ENCODE data around the gene COCH. TPM values are rescaled to one million over a fixed set of nuclear protein-coding genes. Genes with fewer than 3 reads are reported as not detected.

Gene COCH
- under 1 TPM; 0.10 to 0.33 TPM for total RNA-seq

- H3K4me1 Mint-ChIP-seq = peaks cover 13% of the 10 kb centered on the region
- H3K4me3 Mint-ChIP-seq = peak within 1 kb of the TSS; percentile 67
- ChIA-PET CTCF (no interaction called here), POLR2A (no interaction called here)
- no peaks in the 10 kb centered on the region for H3K9me3 Mint-ChIP-seq
- H3K27ac Mint-ChIP-seq = no peak within 1 kb of the TSS
- no peaks in the 10 kb centered on the region for H3K36me3 Mint-ChIP-seq (ENCODE audit: low read depth)
- H3K27me3 Mint-ChIP-seq = peaks cover 72% of the 10 kb centered on the region
- peak; percentile 14 for DNase-seq
Observed at GRCh38 chr14:30874120-30874998, at the start of gene COCH. Gene COCH (plus strand): TSS chr14:30874559. CDS start chr14:30874939, 380 bp downstream.

DNA sequence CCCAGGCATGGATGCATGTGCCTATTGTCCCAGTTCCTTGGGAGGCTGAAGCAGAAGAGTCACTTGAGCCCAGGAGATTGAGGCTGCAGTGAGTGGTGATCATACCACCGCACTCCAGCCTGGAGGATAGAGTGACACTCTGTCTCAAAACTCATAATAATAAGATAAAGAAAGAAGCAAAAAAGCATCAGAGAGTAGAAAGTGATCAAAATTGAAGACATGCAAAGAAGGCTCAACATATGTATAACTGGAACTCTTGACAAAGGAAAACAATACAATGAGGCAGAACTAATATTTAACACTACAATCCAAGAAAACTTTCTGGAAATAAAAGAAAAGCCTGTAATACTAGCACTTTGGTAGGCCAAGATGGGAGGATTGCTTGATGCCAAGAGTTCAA is 48.3 kb upstream of the COCH start:
- Mint-ChIP-seq H3K4me1 (no peaks in the 10 kb centered on the region), H3K27me3 (peaks cover 3% of the 10 kb centered on the region), H3K36me3 (ENCODE audit: low read depth) (no peaks in the 10 kb centered on the region), H3K27ac (no peak overlapping the region), H3K4me3 (no peak overlapping the region), H3K9me3 (peaks cover 11% of the 10 kb centered on the region)
- CTCF ChIA-PET = no interaction called here
- POLR2A ChIA-PET = no interaction called here
- no peak for DNase-seq

- DNase-seq = no peak
- ChIA-PET CTCF (interaction anchor here (0.8 kb wide), 1 partner anchor 58 kb away, joined by 3 read pairs; no protein-coding TSS in a partner anchor), POLR2A (no interaction called here)
- Mint-ChIP-seq H3K27ac (no peak overlapping the region), H3K4me3 (no peak overlapping the region), H3K27me3 (no peaks in the 10 kb centered on the region), H3K4me1 (no peaks in the 10 kb centered on the region), H3K36me3 (ENCODE audit: low read depth) (no peaks in the 10 kb centered on the region), H3K9me3 (peaks cover 9% of the 10 kb centered on the region)
Observed at GRCh38 chr14:30829853-30830252, 44.5 kb upstream of the COCH start.

DNA sequence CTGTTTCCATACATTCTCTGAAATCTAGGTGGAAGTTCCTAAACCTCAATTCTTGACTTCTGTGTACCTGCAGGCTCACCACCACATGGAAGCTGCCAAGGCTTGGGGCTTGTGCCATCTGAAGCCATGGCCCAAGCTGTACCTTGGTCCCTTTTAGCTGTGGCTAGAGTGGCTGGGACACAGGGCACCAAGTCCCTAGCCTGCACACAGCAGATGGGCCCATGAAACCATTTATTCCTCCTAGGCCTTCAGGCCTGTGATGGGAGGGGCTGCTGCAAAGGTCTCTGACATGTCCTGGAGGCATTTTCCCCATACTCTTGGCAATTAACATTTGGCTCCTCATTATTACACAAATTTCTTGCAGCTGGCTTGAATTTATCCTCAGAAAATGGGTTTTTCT is 40.0 kb upstream of the COCH start:
- ChIA-PET POLR2A (no interaction called here), CTCF (no interaction called here)
- no peaks in the 10 kb centered on the region for H3K27me3 Mint-ChIP-seq
- H3K4me1 Mint-ChIP-seq = no peaks in the 10 kb centered on the region
- no peak for DNase-seq
- no peaks in the 10 kb centered on the region for H3K36me3 Mint-ChIP-seq (ENCODE audit: low read depth)
- H3K27ac Mint-ChIP-seq = no peak overlapping the region
- H3K4me3 Mint-ChIP-seq = no peak overlapping the region
- H3K9me3 Mint-ChIP-seq = peaks cover 10% of the 10 kb centered on the region

DNA sequence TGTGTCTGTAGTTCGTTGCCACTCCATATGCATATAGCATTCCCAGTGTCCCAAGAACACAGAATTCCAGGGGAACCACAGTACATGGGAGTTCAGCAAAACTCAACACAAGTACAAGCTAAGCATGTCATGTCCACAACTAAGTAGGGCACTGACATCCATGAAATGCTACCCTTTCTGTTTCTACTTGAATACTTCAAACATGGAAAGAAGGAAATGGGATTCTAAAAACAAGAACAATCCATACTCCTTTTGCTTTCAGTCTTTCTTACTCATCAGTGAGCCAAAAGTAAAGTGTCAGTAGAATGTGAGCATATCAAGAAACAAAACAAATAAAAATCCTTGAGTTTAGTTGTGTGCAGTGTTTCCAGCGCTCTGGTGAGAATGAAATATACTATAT is 36.0 kb upstream of the COCH start:
- ChIA-PET CTCF (no interaction called here), POLR2A (no interaction called here)
- Mint-ChIP-seq H3K36me3 (ENCODE audit: low read depth) (no peaks in the 10 kb centered on the region), H3K27ac (no peak overlapping the region), H3K27me3 (peaks cover 13% of the 10 kb centered on the region), H3K4me3 (no peak overlapping the region), H3K4me1 (no peaks in the 10 kb centered on the region), H3K9me3 (peaks cover 10% of the 10 kb centered on the region)
- no peak for DNase-seq

- peaks cover 21% of the 10 kb centered on the region for H3K27me3 Mint-ChIP-seq
- no peaks in the 10 kb centered on the region for H3K36me3 Mint-ChIP-seq (ENCODE audit: low read depth)
- POLR2A ChIA-PET = no interaction called here
- H3K9me3 Mint-ChIP-seq = peaks cover 3% of the 10 kb centered on the region
- no peak for DNase-seq
- CTCF ChIA-PET = no interaction called here
- no peak overlapping the region for H3K4me3 Mint-ChIP-seq
- H3K4me1 Mint-ChIP-seq = no peaks in the 10 kb centered on the region
- no peak overlapping the region for H3K27ac Mint-ChIP-seq
Observed at GRCh38 chr14:30840086-30840779, 34.1 kb upstream of the COCH start.

GRCh38 chr14:30842431-30842830 is 31.9 kb upstream of the COCH start:
- Mint-ChIP-seq H3K36me3 (ENCODE audit: low read depth) (no peaks in the 10 kb centered on the region), H3K27ac (no peak overlapping the region), H3K27me3 (peaks cover 29% of the 10 kb centered on the region), H3K4me3 (no peak overlapping the region), H3K9me3 (no peaks in the 10 kb centered on the region), H3K4me1 (no peaks in the 10 kb centered on the region)
- CTCF ChIA-PET = no interaction called here
- DNase-seq = no peak
- POLR2A ChIA-PET = no interaction called here

- POLR2A ChIA-PET = no interaction called here
- Mint-ChIP-seq H3K4me1 (no peaks in the 10 kb centered on the region), H3K4me3 (no peak overlapping the region), H3K36me3 (ENCODE audit: low read depth) (no peaks in the 10 kb centered on the region), H3K27me3 (peaks cover 41% of the 10 kb centered on the region), H3K27ac (no peak overlapping the region), H3K9me3 (no peaks in the 10 kb centered on the region)
- no peak for DNase-seq
- CTCF ChIA-PET = interaction anchor here (0.6 kb wide), 1 partner anchor 62 kb away, joined by 3 read pairs; no protein-coding TSS in a partner anchor
Observed at GRCh38 chr14:30848449-30849240, 25.7 kb upstream of the COCH start.

DNA sequence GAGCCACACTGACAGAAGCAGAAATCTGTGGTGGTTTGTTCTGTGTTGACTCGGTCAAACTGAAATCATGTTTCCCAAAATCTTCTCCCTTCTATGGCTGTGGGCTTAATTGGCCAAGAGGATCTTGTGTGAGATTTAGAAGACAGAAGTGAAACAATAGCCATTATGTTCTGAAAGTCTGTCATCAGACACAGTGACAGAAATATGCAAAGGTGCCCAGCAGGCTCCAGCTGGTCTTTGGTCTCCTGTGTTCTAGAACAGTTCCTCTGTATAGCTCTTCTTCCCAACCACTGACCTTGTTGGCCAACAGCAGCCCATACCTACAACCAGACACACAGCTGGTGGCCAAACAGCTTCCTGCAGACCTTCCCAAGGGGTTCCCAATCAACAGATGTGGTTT is 25.0 kb upstream of the COCH start:
- peaks cover 41% of the 10 kb centered on the region for H3K27me3 Mint-ChIP-seq
- no peak for DNase-seq
- H3K9me3 Mint-ChIP-seq = no peaks in the 10 kb centered on the region
- H3K36me3 Mint-ChIP-seq (ENCODE audit: low read depth) = no peaks in the 10 kb centered on the region
- ChIA-PET POLR2A (no interaction called here), CTCF (no interaction called here)
- no peak overlapping the region for H3K27ac Mint-ChIP-seq
- no peak overlapping the region for H3K4me3 Mint-ChIP-seq
- H3K4me1 Mint-ChIP-seq = peaks cover 1% of the 10 kb centered on the region

GRCh38 chr14:30849983-30850382 is 24.4 kb upstream of the COCH start:
- H3K27me3 Mint-ChIP-seq = peaks cover 37% of the 10 kb centered on the region
- POLR2A ChIA-PET = no interaction called here

DNA sequence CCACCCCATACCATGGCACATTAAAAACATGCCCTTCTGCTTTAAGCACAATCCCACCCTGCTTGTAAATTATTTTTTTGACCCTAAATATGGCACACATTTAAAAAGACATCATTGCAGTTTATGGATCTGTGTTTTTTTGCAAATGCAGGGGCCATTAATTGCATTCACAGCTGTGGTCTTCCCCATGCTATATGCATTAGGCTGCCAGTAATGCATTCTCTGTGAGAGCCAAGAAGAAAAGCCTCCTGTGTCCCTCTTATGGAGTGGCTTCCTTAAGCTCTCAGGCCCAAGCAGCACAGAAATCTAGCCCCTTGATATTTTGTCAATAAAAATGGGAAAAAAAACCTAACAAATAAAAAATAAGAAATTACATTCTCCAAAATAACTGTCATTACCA is 20.4 kb upstream of the COCH start:
- CTCF ChIA-PET = no interaction called here
- peaks cover 7% of the 10 kb centered on the region for H3K4me1 Mint-ChIP-seq
- no peaks in the 10 kb centered on the region for H3K9me3 Mint-ChIP-seq
- no peak for DNase-seq
- H3K27ac Mint-ChIP-seq = no peak overlapping the region
- POLR2A ChIA-PET = no interaction called here
- H3K27me3 Mint-ChIP-seq = peaks cover 30% of the 10 kb centered on the region
- H3K4me3 Mint-ChIP-seq = no peak overlapping the region
- no peaks in the 10 kb centered on the region for H3K36me3 Mint-ChIP-seq (ENCODE audit: low read depth)

More at GRCh38 chr14:30849983-30850382, 24.4 kb upstream of the COCH start:
- CTCF ChIA-PET = no interaction called here
- Mint-ChIP-seq H3K4me1 (peaks cover 4% of the 10 kb centered on the region), H3K9me3 (no peaks in the 10 kb centered on the region), H3K27ac (no peak overlapping the region), H3K4me3 (no peak overlapping the region), H3K36me3 (ENCODE audit: low read depth) (no peaks in the 10 kb centered on the region)
- DNase-seq = no peak

DNA sequence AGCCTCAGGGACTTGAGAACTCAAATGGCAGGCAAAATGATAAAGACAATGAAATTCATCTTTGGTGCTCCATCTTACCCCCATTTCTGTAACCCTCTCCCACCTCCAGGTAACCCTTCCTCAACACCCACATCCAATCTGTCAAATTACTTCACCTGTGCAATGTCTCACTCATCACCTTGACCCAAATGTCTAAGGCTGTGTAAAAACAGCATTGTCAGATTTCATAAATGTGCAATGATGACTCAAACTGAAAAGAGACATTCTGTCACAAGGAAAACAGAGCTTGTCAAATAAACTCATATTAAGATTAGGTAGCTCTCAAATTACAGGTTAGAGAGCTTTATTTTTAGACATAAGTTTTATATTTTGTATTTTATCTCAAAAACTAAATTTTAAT is 19.9 kb upstream of the COCH start:
- DNase-seq = no peak
- ChIA-PET CTCF (interaction anchor here (0.6 to 0.7 kb wide), 3 partner anchors 18 to 360 kb away, joined by 3 to 6 read pairs (median 3); no protein-coding TSS in a partner anchor), POLR2A (no interaction called here)
- Mint-ChIP-seq H3K27me3 (peaks cover 24% of the 10 kb centered on the region), H3K27ac (no peak overlapping the region), H3K4me3 (no peak overlapping the region), H3K36me3 (ENCODE audit: low read depth) (no peaks in the 10 kb centered on the region), H3K4me1 (peaks cover 7% of the 10 kb centered on the region), H3K9me3 (no peaks in the 10 kb centered on the region)
